Activated CD4-positive, alpha-beta T cell treated with anti-CD3 and anti-CD28 coated beads for 4 hours (primary cell): ENCODE data around the gene SLC27A5.
"Not testable (repeated sequence)": the region's sequence is repeated elsewhere in the genome, so short reads cannot be mapped to it uniquely, and the experiment has no call there.

ENCODE experiments used
- DNase-seq, 2 donors: peaks; one replicate each; pipeline ENCODE4 v3.0.0-alpha.2; 2020

Gene SLC27A5

GRCh38 chr19:58519355-58520256 lies 7.8 kb upstream of the SLC27A5 start, which contains the start of gene ZBTB45:
Gene ZBTB45 (minus strand): TSS chr19:58519810. CDS start chr19:58517673, 2,137 bp downstream.
- peak; percentile 81 to 83 for DNase-seq

GRCh38 chr19:58519087-58519354 lies 7.2 kb upstream of the SLC27A5 start:
- DNase-seq: peak; percentile 49 to 50

DNA sequence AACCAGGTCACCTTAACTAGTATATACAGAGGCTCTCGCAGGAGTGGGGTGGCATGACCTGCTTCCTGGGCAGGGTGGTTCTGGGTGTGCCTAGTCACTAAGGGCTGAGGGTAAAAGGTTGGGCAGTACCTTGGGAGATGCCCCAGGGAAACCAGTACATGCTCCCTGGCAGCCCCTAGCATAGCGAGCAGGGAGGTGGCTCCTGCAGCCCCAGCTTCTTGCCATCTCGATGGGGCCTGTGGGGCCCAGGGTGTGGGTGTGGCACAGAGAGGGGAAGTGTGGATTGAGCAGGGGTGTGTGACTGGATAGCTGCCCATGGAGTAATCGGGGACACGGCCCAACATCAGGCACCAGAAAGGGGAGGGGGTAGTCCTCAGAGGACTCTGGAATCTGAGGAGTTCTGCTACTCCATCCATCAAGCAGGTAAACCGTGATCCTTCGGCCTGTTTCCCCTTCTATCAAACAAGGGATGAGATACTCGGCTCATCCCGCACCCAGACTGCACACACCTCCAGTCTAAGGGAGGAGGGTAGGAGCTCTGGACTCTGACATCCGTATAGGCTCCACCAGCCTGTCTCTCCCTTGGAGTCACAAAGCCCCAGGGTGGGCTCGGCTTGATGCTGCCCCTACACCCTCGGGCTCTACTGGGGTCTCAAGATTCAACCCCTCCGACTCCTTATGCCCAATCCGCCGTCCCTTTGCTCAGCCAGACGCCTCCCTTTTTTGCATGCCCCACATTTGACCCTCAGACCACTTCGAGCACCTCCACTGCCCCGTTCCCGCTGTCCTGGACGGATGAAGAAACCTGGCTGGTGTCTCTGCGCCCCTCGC lies 6.7 kb upstream of the SLC27A5 start:
- no peak for DNase-seq

DNA sequence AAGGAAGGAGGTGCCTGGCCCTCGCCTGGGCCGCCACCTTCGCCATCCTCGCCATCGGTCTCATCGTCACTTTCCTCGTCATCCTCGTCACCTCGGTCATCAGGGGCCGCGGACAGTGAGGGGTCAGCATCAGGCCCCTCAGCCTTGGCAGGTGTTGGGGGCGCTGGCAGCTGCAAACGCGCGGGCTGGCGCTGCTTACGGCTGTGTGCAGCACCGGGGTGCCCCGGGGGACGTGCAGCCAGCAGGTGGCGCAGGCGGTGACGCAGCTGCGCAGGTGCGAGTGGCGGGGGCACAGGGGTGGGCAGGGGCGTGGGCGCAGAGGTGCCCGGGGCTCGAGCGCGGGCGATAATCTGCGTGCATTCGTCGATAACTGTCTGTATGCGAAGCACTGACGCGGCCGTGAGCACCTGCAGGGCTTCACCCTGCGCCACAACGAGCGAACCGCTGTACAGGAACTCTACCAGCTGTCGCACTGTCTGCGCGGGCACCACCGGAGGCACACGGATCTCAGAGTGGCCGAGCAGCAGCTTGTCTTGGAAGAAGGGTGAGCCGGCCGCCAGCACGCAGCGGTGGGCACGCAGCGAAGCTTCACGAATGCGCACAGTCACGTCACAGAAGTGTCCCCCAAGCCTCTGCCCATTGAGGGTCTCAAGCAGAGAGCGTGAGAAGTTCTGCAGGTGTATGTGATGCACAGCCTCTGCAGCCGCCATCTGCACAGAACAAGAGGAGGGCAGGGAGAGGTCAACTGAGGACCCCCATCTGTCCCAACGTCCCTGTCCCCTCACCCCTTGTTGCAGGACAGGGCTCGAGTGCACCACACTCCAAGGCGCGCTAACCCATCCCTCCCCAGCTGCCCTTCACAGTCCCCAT lies 5.4 kb upstream of the SLC27A5 start:
- no peak for DNase-seq

- no peak for DNase-seq
Observed at GRCh38 chr19:58516246-58516836, 4.5 kb upstream of the SLC27A5 start.

DNA sequence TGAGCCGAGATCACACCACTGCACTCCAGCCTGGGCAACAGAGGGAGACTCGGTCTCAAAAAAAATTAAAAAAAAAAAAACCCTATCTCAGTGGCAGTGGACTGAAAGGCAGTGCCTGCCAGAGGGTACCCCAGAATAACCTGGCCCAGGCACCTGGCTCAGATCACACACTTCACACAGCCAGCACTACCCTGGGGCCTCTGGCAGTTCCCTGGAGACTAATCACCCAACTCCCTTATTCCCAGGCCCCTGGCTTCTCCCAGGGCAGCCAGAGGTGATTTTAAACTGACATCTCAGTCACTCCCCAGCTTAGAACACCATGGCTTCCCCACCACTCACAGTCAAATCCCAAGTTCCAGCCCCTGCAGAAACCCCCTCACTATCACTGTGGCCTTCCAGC lies 3.5 kb upstream of the SLC27A5 start:
- no peak for DNase-seq

GRCh38 chr19:58514564-58515022 lies 2.8 kb upstream of the SLC27A5 start:
- no peak for DNase-seq

DNA sequence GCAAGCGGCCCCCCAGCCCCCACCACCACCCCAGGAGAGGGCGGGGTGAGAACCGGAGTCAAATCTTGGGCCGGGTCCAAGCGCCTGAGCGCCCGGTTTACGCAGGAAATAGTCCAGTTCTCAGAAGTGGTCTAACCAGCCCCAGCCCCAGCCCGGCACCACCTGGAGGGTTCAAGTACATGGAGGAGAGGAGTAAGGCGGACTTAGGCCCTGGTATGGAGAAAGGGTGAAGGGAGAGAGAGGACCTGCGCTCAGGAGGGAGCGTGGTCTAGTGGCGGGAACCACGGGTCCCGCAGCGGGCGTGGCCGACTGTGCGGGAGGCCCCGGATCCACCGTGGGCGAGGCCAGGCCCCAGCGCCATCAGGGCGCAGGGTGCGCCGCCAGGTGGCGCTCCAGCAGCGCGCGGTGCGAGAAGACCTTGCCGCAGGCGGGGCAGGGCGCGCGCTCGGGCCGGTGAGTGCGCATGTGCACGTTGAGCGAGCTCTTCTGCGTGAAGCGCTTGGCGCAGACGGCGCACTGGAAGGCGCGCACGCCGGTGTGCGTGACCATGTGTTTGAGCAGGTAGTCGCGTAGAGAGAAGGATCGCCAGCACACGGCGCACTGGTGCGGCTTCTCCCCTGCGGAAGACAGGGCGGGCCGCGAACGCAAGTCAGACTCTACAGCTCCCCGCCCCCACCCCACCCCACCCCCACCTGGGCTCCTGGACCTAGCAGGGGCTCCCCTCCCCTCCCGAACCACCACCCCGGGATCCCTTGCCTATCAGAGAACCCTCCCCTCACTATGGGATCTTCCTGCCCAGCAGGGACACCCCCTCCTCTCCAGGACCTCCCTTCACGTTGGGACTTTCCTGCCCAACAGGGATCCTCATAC lies 2.1 kb upstream of the SLC27A5 start:
- peak; percentile 91 for DNase-seq

DNA sequence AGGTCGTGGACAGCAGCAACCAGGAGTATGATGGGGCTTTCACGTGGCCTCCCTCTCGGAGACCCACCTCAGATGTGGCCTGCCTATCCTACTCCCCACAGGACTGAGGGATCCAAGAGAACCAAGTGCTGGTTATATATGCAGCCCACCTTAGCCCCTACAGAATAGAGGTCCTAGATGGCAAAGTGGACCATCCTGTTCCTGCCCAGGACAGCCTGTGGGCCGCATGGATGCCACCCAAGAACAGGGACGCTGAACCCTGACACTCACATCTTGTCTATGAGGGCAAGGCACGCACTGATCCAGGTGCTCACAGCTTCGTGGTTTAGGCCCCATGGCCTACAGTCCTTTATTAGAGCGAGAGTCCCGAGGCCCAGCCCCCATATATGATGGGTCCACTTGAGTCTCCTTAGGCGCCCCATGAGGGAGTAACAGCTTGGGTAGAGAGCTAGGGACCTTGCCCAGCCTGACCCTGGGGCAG lies 1.5 kb upstream of the SLC27A5 start:
- DNase-seq: no peak

DNA sequence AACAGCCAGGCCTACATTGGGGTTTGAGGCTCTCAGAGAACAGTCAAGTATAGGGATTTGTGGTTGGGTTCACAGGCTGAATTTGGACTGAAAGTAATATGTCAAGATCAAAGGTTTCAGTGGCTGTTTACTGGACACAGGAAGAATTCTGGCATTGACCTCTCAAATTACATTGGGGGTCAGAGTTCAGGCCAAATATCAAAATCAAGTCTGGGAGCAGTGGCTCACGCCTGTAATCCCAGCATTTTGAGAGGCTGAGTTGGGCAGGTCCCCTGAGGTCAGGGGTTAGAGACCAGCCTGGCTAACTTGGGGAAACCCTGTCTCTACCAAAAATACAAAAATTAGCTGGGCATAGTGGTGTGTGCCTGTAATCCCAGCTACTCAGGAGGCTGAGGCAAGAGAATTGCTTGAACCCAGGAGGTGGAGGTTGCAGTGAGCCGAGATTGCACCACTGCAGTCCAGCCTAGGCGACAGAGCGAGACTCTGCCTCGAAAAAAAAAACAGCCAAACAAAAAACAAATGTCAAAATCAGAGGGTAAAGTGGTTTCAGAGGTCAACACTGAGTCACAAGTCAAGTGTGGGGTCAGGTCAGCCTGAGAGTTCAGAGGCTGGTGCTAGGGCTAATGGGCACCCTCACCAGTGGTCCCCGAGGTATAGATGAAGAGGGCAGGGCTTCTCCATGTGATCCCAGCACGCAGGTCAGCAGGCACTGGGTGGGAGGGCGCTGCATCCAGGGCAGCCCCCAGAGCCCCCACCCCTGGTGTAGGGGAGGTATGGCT lies 1.5 kb downstream of the SLC27A5 start:
- DNase-seq: no peak

DNA sequence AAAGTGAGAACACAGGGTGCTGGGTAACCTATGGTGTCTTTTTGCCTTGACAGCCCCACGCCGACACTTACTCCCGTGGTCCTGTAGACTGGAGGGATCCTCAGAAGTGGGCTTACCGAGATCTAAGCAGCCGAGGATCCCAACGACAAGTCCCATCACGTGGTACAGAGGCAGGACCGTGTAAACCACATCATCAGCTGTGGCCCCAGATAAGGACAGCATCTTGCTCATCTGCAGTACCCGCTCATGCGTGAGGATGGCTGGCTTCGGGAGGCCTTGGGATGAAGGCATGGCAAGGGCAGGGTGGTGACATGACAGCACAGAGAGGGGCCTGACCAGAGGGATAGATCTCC lies 2.1 kb downstream of the SLC27A5 start:
- DNase-seq: no peak

- not testable (repeated sequence) for DNase-seq
Observed at GRCh38 chr19:58507602-58508223, 4.1 kb downstream of the SLC27A5 start.

DNA sequence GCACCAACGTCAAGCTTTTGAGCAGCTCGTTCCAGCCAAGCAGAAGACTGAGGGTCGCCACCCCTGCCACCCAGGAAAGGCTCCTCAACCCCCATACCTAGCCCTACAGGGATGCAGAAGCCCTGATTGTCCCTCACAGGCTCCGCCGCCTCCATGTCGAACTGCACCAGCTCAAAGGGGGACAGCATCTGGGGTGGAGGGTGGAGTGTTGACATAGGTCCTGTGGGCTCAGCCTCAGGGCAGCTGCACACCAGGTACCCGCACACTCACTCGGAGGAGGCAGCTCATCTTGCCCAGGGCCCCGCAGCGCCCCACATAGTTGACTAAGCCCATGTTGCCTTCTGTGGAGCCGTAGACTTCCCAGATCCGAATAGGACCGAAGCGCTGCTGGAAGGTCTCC lies 11.6 kb downstream of the SLC27A5 start:
- no peak for DNase-seq

DNA sequence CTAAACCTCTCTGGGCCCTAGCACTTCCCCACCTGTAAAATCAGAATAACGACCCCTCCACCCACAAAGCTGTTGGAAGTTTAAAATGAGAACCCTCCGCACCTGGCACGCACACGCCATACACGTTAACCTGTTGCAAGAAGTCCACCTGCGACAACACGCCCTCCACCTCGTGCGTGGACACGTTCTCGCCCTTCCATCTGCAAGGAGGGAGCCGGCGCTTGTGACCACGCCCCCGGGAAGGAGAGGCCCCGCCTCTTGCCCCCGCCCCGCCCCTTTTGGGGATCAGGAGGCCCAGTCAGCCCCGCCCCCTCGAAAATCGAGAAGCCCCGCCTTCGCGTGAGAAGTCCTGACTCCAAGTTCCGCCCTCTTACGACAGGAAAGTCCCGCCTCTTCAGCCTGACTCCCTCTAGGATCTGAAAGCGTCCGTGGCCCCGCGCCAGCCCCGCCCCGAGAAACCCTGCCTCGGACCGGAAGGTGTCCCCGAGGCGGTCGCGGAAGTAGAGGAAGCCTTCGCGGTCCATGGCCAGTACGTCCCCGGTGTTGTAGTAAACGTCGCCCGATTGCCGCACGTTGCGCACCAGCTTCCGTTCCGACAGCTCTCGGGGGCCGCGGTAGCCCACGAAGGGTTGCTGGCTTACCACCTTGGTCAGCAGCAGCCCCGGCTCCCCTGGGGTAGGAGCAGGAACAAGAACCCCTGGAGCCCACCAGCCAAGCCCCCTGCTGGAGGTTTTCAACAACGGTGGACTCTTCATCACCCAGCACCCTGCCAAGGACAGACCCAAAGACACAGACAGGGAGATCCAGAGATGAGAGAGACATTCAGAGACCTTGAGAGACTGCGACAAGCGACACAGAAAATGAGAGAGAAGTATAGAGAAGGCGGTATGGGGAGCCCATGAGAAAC lies 12.5 kb downstream of the SLC27A5 start:
- peak; percentile 95 to 97 for DNase-seq

- no peak for DNase-seq
Observed at GRCh38 chr19:58498316-58499020, 13.3 kb downstream of the SLC27A5 start.

DNA sequence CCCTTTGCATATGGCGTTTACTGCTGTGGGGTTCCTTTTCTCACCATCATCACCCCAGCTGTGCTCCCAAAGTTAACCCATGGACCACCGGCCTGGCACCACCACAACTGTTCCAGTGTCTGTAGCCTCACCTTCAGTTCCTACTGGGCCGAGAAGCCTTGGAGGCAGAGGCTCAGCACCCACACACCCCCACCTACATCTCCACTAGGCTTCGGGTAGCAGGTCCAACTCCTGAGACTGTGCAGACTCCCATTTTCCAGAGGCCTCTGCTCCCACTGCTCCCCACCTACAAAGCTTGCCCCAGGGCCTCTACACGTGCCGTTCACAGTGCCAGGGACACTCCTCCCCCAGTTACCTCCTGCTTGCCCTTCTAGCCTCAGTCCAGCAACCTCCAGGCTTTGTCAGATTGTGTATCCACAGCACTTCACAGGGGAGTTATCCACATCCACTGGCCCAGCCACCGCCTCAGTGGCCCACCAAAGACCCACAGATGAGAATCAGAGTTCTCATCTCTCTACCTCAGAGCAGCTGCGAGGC lies 14.1 kb downstream of the SLC27A5 start:
- DNase-seq: no peak

DNA sequence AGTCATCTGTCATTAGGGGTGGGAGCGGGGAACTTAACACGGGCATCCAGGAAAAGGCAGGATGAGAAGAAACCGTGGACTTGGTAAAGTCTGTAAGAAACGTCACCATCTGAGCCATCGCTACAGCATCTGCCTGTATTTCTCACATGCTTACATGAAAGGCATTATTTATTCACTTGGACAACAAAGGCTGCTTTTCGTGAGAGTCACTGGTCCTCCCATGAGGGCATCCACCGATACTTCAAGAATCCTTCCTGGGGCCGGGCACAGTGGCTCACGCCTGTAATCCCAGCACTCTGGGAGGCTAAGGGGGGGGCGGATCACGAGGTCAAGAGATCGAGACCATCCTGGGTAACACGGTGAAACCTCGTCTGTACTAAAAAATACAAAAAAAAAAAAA lies 19.5 kb downstream of the SLC27A5 start:
- no peak for DNase-seq

- DNase-seq: no peak
Observed at GRCh38 chr19:58491393-58491792, 20.4 kb downstream of the SLC27A5 start.
